ENCODE data around the gene GDF10.
A peak's percentile ranks its signal among the peaks of the same experiment; 100 is the strongest.

The GDF10 gene

GRCh38 chr10:47298715-47299114, 1.3 kb upstream of the GDF10 start (continued):
- TF ChIP-seq ZBTB10 (tag by site-specific recombination; IDR thresholded peaks at IDR 0.05) (no peak), ZNF416 (tag by site-specific recombination; IDR thresholded peaks at IDR 0.05) (no peak), ZNF624 (tag by site-specific recombination; IDR thresholded peaks at IDR 0.05) (no peak), ZNF132 (tag by site-specific recombination; IDR thresholded peaks at IDR 0.05; ENCODE audit: borderline replicate concordance) (no peak), ZNF2 (tag by site-specific recombination; IDR thresholded peaks at IDR 0.05) (no peak), ZNF223 (tag by site-specific recombination; IDR thresholded peaks at IDR 0.05) (no peak), ZNF433 (tag by site-specific recombination; IDR thresholded peaks at IDR 0.05; ENCODE audit: low read depth) (no peak), IKZF3 (tag by site-specific recombination; IDR thresholded peaks at IDR 0.05) (no peak)

GRCh38 chr10:47300429-47300931, 483 bp downstream of the GDF10 start:
- H3K27ac ChIP-seq (ENCODE audit: extremely low read depth, low read depth, low read length) = no peak overlapping the region
- no peaks in the 10 kb centered on the region for H3K9me3 ChIP-seq (ENCODE audit: control insufficient read depth, insufficient read depth, low read depth, low read length)
- ChIA-PET POLR2A (no interaction called here), CTCF (interaction anchor here (2.7 kb wide), 1 partner anchor 275 kb away, joined by 10 read pairs; no protein-coding TSS in a partner anchor)
- peak overlapping the region; percentile 25 for H3K4me3 ChIP-seq (ENCODE audit: low read depth, low read length)
- TF ChIP-seq YY1 (tag by site-specific recombination; IDR thresholded peaks at IDR 0.05) (no peak), ZNF324 (tag by site-specific recombination; IDR thresholded peaks at IDR 0.05) (no peak), ZBTB26 (tag by site-specific recombination; optimal IDR thresholded peaks at IDR 0.05) (peak; percentile 29), ZBTB20 (tag by site-specific recombination; IDR thresholded peaks at IDR 0.05) (peak; percentile 46; the same call in 1 of the 2 replicates)
- no peaks in the 10 kb centered on the region for H3K4me1 ChIP-seq (ENCODE audit: control insufficient read depth, insufficient read depth, low read length)
- H3K36me3 ChIP-seq (ENCODE audit: control insufficient read depth in 2 of 2, insufficient read depth in 1 of 2, low read length in 2 of 2) = no peaks in the 10 kb centered on the region

- CTCF ChIA-PET = interaction anchor here (0.6 to 2.7 kb wide), 4 partner anchors 11 to 277 kb away, joined by 3 to 10 read pairs (median 6); no protein-coding TSS in a partner anchor
- Histone ChIP-seq H3K36me3 (ENCODE audit: control insufficient read depth in 2 of 2, insufficient read depth in 1 of 2, low read length in 2 of 2) (no peaks in the 10 kb centered on the region), H3K9me3 (ENCODE audit: control insufficient read depth, insufficient read depth, low read depth, low read length) (no peaks in the 10 kb centered on the region), H3K4me3 (ENCODE audit: low read depth, low read length) (no peak overlapping the region), H3K4me1 (ENCODE audit: control insufficient read depth, insufficient read depth, low read length) (no peaks in the 10 kb centered on the region), H3K27ac (ENCODE audit: extremely low read depth, low read depth, low read length) (no peak overlapping the region)
- POLR2A ChIA-PET = no interaction called here
- TF ChIP-seq MZF1 (tag by site-specific recombination; IDR thresholded peaks at IDR 0.05; ENCODE audit: borderline replicate concordance) (no peak), SP3 (tag by site-specific recombination; IDR thresholded peaks at IDR 0.05) (no peak), ZNF354C (tag by site-specific recombination; IDR thresholded peaks at IDR 0.05; ENCODE audit: borderline replicate concordance, low read depth) (no peak), ZNF768 (tag by site-specific recombination; IDR thresholded peaks at IDR 0.05) (no peak), ZNF350 (tag by site-specific recombination; IDR thresholded peaks at IDR 0.05) (no peak), ZNF610 (tag by site-specific recombination; IDR thresholded peaks at IDR 0.05; ENCODE audit: borderline replicate concordance) (no peak), PATZ1 (tag by site-specific recombination; IDR thresholded peaks at IDR 0.05) (no peak), ZNF473 (tag by site-specific recombination; IDR thresholded peaks at IDR 0.05) (no peak), ZNF76 (tag by site-specific recombination; IDR thresholded peaks at IDR 0.05; ENCODE audit: borderline replicate concordance, low read depth) (no peak), ZNF664 (tag by site-specific recombination; IDR thresholded peaks at IDR 0.05) (no peak)
These were observed 1.8 kb downstream of the GDF10 start for GRCh38 chr10:47301833-47302232.
